HG02884 (cell line): ENCODE data around the gene AMY2B.
A peak's percentile ranks its signal among the peaks of the same experiment; 100 is the strongest.
"Not testable (repeated sequence)": the region's sequence is repeated elsewhere in the genome, so short reads cannot be mapped to it uniquely, and the experiment has no call there.

Source experiments
- ATAC-seq: cut with Tn5 transposase; IDR thresholded peaks from one replicate; pipeline ENCODE4 v1.9.1; 2021; ENCODE audit warnings: mild to moderate bottlenecking, moderate library complexity; ENCODE audit not compliant: unreplicated experiment

The AMY2B gene

GRCh38 chr1:103571289-103571688, at the start of gene AMY2B:
Gene AMY2B (plus strand): TSS chr1:103571589. CDS start chr1:103571603, 14 bp downstream.
- ATAC-seq: not testable (repeated sequence)

GRCh38 chr1:103523346-103523745, 48.0 kb upstream of the AMY2B start:
- ATAC-seq: no peak

- ATAC-seq: peak; percentile 43
These were observed 46.2 kb upstream of the AMY2B start for GRCh38 chr1:103525114-103525606.

- ATAC-seq: peak; percentile 68
These were observed 45.5 kb upstream of the AMY2B start, which contains the start of gene RNPC3 for GRCh38 chr1:103525607-103526507. Gene RNPC3 (plus strand): TSS chr1:103525699. CDS start chr1:103526071, 372 bp downstream.

GRCh38 chr1:103527331-103527730, 44.1 kb upstream of the AMY2B start:
- peak; percentile 28 for ATAC-seq

GRCh38 chr1:103529746-103530145, 41.6 kb upstream of the AMY2B start:
- ATAC-seq: no peak

GRCh38 chr1:103538226-103538625, 33.2 kb upstream of the AMY2B start:
- no peak for ATAC-seq

GRCh38 chr1:103541431-103541830, 30.0 kb upstream of the AMY2B start:
- no peak for ATAC-seq

GRCh38 chr1:103546496-103546895, 24.9 kb upstream of the AMY2B start:
- ATAC-seq: no peak

GRCh38 chr1:103547840-103548239, 23.5 kb upstream of the AMY2B start:
- ATAC-seq: no peak

- no peak for ATAC-seq
These were observed 11.0 kb upstream of the AMY2B start for GRCh38 chr1:103560427-103560826.

- not testable (repeated sequence) for ATAC-seq
These were observed 10.3 kb upstream of the AMY2B start for GRCh38 chr1:103561124-103561523.

GRCh38 chr1:103561643-103562395, 9.6 kb upstream of the AMY2B start:
- peak; percentile 81 for ATAC-seq

- ATAC-seq: no peak
These were observed 8.3 kb upstream of the AMY2B start for GRCh38 chr1:103563056-103563455.

- ATAC-seq: no peak
These were observed 1.9 kb upstream of the AMY2B start for GRCh38 chr1:103569493-103569892.

- ATAC-seq: peak; percentile 84
These were observed 4.7 kb downstream of the AMY2B start for GRCh38 chr1:103576065-103576464.

- ATAC-seq: not testable (repeated sequence)
These were observed 5.4 kb downstream of the AMY2B start for GRCh38 chr1:103576784-103577183.

GRCh38 chr1:103582464-103582863, 11.1 kb downstream of the AMY2B start:
- ATAC-seq: no peak

- ATAC-seq: no peak
These were observed 12.5 kb downstream of the AMY2B start for GRCh38 chr1:103583887-103584286.

GRCh38 chr1:103584537-103584936, 13.1 kb downstream of the AMY2B start:
- no peak for ATAC-seq

- ATAC-seq: not testable (repeated sequence)
These were observed 31.4 kb downstream of the AMY2B start for GRCh38 chr1:103602740-103603139.
